Measurements from ENCODE around the gene SH3PXD2B. TPM values are rescaled to one million over a fixed set of nuclear protein-coding genes. Genes with fewer than 3 reads are reported as not detected.
"Not testable (repeated sequence)": the region's sequence is repeated elsewhere in the genome, so short reads cannot be mapped to it uniquely, and the experiment has no call there.

SH3PXD2B gene
- total RNA-seq, 2 donors from 2014 or later, result 12.2 to 13.2 TPM

GRCh38 chr5:172299916-172300439 lies 154.3 kb downstream of the SH3PXD2B start:
- intact Hi-C loops (cut with DNase I), result no loop called here
- DNase-seq, result no peak
- Histone ChIP-seq H3K9ac (ENCODE audit: low read depth in 2 of 2, low read length in 2 of 2) (no peak overlapping the region), H3K4me1 (no peaks in the 10 kb centered on the region), H3K36me3 (no peaks in the 10 kb centered on the region), H3K27me3 (no peaks in the 10 kb centered on the region), H3K9me3 (no peaks in the 10 kb centered on the region), H3K27ac (no peak overlapping the region), H3K4me3 (no peak overlapping the region)
- no peak for TF ChIP-seq CTCF (IDR thresholded peaks at IDR 0.05)

- intact Hi-C loops (cut with DNase I), result loop anchor here (5.0 kb wide), 1 partner anchor 188 kb away; no protein-coding TSS in a partner anchor
- no peaks in the 10 kb centered on the region for H3K36me3 ChIP-seq
- no peak for TF ChIP-seq CTCF (IDR thresholded peaks at IDR 0.05)
- H3K9me3 ChIP-seq, result no peaks in the 10 kb centered on the region
- no peak overlapping the region for H3K9ac ChIP-seq (ENCODE audit: low read depth in 2 of 2, low read length in 2 of 2)
- no peaks in the 10 kb centered on the region for H3K4me1 ChIP-seq
- H3K27ac ChIP-seq, result no peak overlapping the region
- H3K4me3 ChIP-seq, result no peak overlapping the region
- DNase-seq, result no peak
- H3K27me3 ChIP-seq, result no peaks in the 10 kb centered on the region
These were observed 159.5 kb downstream of the SH3PXD2B start for GRCh38 chr5:172294831-172295230.

- no peak overlapping the region for H3K9ac ChIP-seq (ENCODE audit: low read depth in 2 of 2, low read length in 2 of 2)
- TF ChIP-seq CTCF (IDR thresholded peaks at IDR 0.05), result peak; percentile 2
- no peaks in the 10 kb centered on the region for H3K27me3 ChIP-seq
- intact Hi-C loops (cut with DNase I), result loop anchor here (5.0 kb wide), 1 partner anchor 187 kb away; no protein-coding TSS in a partner anchor
- no peaks in the 10 kb centered on the region for H3K9me3 ChIP-seq
- H3K27ac ChIP-seq, result no peak overlapping the region
- no peaks in the 10 kb centered on the region for H3K4me1 ChIP-seq
- H3K36me3 ChIP-seq, result no peaks in the 10 kb centered on the region
- no peak overlapping the region for H3K4me3 ChIP-seq
- no peak for DNase-seq
These were observed 160.5 kb downstream of the SH3PXD2B start for GRCh38 chr5:172293745-172294342.

GRCh38 chr5:172293054-172293744 lies 161.1 kb downstream of the SH3PXD2B start:
- Histone ChIP-seq H3K27ac (no peak overlapping the region), H3K27me3 (no peaks in the 10 kb centered on the region), H3K4me1 (no peaks in the 10 kb centered on the region), H3K36me3 (no peaks in the 10 kb centered on the region), H3K9me3 (no peaks in the 10 kb centered on the region), H3K9ac (ENCODE audit: low read depth in 2 of 2, low read length in 2 of 2) (no peak overlapping the region), H3K4me3 (no peak overlapping the region)
- intact Hi-C loops (cut with DNase I), result loop anchor here (5.0 kb wide), 1 partner anchor 186 kb away; no protein-coding TSS in a partner anchor
- TF ChIP-seq CTCF (IDR thresholded peaks at IDR 0.05), result peak; percentile 83
- peak; percentile 62 for DNase-seq

- H3K9ac ChIP-seq (ENCODE audit: low read depth in 2 of 2, low read length in 2 of 2); H3K4me3 ChIP-seq; H3K9me3 ChIP-seq; DNase-seq; H3K4me1 ChIP-seq; H3K36me3 ChIP-seq; H3K27ac ChIP-seq; H3K27me3 ChIP-seq: not testable (repeated sequence)
- intact Hi-C loops (cut with DNase I), result loop anchor here (5.0 kb wide), 1 partner anchor 185 kb away; no protein-coding TSS in a partner anchor
These were observed 162.5 kb downstream of the SH3PXD2B start for GRCh38 chr5:172291837-172292236.

GRCh38 chr5:172288465-172288864 lies 165.9 kb downstream of the SH3PXD2B start:
- no peak for DNase-seq
- Histone ChIP-seq H3K27ac (no peak overlapping the region), H3K9me3 (no peaks in the 10 kb centered on the region), H3K36me3 (no peaks in the 10 kb centered on the region), H3K9ac (ENCODE audit: low read depth in 2 of 2, low read length in 2 of 2) (no peak overlapping the region), H3K27me3 (no peaks in the 10 kb centered on the region), H3K4me3 (no peak overlapping the region), H3K4me1 (no peaks in the 10 kb centered on the region)
- intact Hi-C loops (cut with DNase I), result no loop called here
- no peak for TF ChIP-seq CTCF (IDR thresholded peaks at IDR 0.05)

GRCh38 chr5:172287140-172287539 lies 167.2 kb downstream of the SH3PXD2B start:
- H3K27ac ChIP-seq; intact Hi-C loops (cut with DNase I); DNase-seq: not testable (repeated sequence)

More at GRCh38 chr5:172287140-172287539, 167.2 kb downstream of the SH3PXD2B start:
- not testable (repeated sequence) for H3K4me3 ChIP-seq; H3K4me1 ChIP-seq; H3K9ac ChIP-seq (ENCODE audit: low read depth in 2 of 2, low read length in 2 of 2); H3K36me3 ChIP-seq; H3K27me3 ChIP-seq; H3K9me3 ChIP-seq
